CD4-positive, alpha-beta T cell treated with Interferon gamma for 1 hour (primary cell): ENCODE measurements around the gene TPSD1.
"Not testable (repeated sequence)": the region's sequence is repeated elsewhere in the genome, so short reads cannot be mapped to it uniquely, and the experiment has no call there.

Experiments used
- DNase-seq: peaks from one replicate; pipeline ENCODE4 v3.0.0-alpha.2; 2020

TPSD1 gene

GRCh38 chr16:1221628-1222552 lies 34.0 kb upstream of the TPSD1 start:
- no peak for DNase-seq

- DNase-seq: no peak
Measured at GRCh38 chr16:1222553-1223354, 33.1 kb upstream of the TPSD1 start.

DNA sequence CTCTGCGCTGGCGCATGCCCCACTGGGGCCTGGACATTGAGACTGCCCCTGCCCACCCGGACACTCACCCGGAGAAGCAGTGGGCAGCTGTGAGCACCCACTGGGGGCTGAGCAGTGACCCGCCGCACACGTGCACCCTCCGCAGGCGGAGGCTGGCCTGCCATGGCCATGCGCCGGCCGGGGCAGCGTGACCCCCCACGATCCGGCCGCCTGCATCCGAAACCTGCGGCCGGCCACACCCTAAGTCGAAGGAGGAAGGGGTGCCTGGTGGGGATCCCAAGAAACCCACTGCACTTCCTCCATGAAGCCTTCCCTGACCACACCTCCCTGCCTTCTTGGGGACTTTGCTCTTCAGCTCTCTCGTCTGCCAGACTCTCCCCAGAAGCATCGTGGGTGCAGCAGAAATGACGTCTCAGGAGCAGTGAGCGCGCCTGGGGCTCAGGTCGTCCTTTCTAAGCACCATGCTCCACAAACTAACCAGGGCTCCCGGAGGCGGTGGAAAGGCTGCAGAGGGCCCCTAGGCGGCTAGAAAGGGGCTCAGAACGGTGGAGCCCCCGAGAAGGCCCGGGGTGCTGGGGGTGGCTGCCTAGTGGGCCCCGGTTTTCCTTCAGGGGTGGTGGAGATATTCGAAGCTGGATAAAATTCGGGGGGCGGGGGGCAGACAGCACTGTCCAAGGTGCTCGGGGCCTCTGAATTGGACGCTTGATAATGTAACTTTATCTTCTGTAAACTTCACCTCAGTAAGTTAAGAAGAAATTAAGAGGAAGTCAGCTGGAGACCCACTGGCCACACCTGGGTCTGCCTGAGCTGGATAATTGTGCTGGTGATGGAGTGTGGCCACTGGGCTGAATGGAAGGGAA lies 32.3 kb upstream of the TPSD1 start:
- no peak for DNase-seq

GRCh38 chr16:1224558-1224957 lies 31.3 kb upstream of the TPSD1 start:
- no peak for DNase-seq

DNA sequence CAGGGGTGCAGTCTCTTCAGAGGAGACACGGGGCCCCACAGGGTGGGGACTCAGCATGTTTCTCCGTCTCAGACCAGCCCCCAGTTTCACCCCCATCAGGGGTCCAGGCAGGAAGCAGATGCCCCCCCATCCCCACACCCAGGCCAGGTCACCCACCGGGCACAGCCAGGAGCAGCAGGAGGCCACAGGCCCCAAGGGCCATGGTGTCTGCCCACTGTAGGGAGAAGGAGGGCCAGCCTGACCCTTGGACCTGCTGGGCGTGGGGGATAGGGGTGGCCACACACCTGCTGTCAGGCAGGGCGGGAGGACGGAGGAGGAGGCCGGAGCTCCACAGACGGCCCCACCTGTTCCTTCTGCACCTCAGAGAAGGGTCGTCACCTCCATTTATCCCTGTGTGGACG lies 30.8 kb upstream of the TPSD1 start, which contains the start of gene TPSG1:
Gene TPSG1, minus strand, starts transcription at position 218 of the 401 bp plus-strand sequence. Its CDS starts 16 bp downstream, at position 202.
- no peak for DNase-seq

DNA sequence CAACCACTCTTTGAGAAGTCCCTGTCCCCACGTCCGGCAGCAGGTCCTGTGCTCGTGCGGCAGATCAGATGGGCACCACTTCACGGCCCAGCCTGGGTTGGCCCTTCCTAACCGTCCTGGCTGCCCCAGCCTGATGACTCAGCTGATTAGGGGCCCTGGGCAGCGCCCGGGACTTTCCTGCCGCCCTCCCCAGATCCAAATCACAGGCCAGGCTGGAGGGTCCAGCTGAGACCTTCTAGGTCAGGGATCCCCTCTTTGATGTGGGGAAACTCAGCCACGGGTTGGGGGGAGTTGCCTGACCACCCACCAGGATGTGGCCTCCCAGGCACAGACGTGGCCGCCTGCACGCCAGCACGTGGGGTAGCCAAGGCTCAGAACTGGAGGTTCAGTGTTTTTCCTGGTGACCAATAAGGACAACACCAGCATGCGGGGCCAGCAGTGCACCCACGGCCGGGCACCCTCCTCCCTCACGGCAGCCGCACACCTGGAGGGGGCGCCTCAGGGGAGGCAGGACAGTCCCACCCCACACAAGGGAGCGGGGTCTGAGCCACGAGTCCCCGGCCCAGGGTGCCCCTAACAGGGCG lies 30.0 kb upstream of the TPSD1 start:
- not testable (repeated sequence) for DNase-seq

DNA sequence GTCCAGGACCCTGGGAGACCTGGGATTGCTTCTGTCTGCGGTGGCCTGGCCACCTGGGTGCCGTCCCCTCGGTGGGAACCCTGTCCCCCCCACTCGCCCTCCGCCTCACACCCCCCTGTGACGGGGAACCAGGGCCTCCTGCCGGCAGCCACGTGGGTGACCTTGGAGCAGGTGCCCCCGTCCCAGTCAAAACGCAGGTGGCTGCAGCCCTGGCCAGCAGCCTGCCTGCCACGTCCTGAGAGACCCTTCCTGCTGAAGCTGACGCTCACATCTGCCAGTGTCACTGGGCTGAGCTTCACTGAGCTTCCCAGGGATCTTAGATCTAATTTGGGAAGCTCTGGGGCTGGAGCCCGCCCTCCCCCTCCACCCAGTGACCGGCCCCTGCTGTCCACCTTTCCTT lies 29.2 kb upstream of the TPSD1 start:
- not testable (repeated sequence) for DNase-seq

DNA sequence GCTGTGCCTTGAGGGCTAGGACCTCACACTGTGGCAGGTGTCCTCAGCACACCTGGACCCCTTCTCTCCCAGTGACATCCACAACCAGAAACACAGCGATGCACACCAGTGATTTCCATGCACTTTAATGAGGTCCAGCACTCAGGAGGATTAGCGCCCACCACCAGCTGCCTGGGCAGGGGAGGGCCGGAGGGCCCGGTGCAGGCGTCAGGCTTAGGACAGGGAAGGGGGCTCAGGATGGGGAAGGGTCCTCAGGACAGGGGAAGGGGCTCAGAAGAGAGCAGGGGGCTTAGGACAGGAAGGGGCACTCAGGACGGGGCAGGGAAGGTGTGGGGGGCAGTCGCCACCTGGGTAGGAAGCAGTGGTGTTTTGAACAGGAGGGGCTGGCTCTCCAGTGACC lies 27.6 kb upstream of the TPSD1 start:
- DNase-seq: not testable (repeated sequence)

- not testable (repeated sequence) for DNase-seq
Measured at GRCh38 chr16:1229476-1229875, 26.4 kb upstream of the TPSD1 start.

- DNase-seq: not testable (repeated sequence)
Measured at GRCh38 chr16:1230084-1230470, 25.8 kb upstream of the TPSD1 start, which contains the start of gene TPSB2. Gene TPSB2, minus strand, starts transcription at chr16:1230184. Its CDS starts 233 bp downstream, at chr16:1229951.

- not testable (repeated sequence) for DNase-seq
Measured at GRCh38 chr16:1230471-1231212, 25.2 kb upstream of the TPSD1 start.

DNA sequence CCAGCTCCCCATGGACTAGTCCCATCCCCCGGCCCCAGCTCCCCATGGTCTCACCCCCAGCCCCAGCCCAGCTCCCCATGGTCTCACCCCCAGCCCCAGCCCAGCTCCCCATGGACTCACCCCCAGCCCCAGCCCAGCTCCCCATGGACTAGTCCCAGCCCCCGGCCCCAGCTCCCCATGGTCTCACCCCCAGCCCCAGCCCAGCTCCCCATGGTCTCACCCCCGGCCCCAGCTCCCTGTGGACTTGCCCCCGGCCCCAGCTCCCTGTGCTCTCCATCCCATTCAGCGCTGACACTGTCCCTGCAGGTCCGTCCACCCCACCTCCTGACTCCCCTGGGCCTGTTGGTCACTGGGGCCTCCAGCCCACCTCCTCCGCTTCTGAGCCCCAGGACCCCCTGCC lies 24.6 kb upstream of the TPSD1 start:
- not testable (repeated sequence) for DNase-seq

DNA sequence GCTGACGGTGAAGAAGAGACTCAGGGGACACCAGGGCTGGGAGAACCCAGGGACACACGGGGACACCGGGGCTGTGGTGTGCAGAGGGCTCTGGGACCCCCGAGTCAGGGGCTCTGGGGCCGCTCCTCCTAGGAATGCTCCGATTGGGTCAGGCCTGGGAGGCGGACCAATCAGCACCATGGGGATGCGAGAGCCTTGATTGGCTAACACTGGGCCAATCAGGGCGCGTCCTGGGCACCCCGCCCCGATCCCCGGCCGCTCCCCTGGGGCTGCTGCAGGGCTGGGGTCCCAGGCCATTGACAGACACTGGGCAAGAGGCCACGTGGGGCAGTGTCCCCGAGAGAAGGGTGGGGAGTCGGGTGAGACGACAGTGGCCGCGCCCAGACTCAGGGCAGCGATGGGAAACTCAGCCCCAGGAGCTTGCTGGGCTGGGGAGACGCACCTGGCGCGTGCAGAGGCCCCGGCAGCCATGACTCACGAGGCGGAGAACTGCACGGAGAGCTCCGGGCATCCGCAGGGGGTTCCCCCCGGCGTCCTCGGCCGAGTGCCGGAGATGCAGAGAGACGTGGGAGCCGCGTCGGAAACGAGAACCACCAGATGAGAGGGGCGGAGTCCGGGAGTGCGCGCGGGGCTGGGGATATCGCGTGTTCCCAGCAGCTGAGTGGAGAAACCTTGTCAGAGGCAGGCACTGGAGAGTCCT lies 23.7 kb upstream of the TPSD1 start:
- not testable (repeated sequence) for DNase-seq

DNA sequence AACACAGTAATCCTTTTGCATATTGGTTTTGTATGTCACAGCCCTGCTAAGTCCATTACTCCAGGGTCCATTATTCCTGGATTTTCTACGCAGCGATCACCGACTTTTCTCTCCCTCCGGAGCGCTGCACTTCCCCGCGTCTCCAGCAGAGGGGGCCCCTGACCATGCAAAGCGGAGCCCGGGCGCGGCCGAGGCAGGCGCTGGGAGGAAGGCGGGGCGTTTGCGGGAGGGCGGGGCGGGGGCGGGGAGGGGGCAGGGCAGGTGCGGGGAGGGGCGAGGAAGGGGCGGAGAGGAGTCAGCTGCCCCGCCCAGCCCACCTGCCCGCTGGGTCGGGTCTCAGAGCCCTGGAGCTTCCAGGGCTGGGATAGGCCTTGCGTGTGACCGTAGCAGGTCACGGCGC lies 19.2 kb upstream of the TPSD1 start:
- not testable (repeated sequence) for DNase-seq

DNA sequence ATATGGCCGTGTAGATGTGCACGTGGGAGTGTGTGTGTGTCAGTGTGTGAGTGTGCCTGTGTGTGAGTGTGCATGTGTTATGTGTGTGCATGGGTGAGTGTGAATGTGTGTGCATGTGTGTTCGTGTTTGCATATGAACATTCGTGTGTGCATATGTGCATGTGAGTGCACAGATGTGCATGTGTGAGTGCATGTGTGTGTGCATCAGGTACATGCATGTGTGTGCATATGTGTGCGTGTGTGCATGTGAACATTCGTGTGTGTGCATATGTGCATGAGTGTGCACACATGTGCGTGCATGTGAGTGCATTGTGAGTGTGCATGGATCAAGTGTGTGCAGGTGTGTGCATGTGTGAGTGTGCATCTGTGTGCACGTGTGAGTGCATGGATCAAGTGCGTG lies 17.9 kb upstream of the TPSD1 start:
- DNase-seq: no peak

DNA sequence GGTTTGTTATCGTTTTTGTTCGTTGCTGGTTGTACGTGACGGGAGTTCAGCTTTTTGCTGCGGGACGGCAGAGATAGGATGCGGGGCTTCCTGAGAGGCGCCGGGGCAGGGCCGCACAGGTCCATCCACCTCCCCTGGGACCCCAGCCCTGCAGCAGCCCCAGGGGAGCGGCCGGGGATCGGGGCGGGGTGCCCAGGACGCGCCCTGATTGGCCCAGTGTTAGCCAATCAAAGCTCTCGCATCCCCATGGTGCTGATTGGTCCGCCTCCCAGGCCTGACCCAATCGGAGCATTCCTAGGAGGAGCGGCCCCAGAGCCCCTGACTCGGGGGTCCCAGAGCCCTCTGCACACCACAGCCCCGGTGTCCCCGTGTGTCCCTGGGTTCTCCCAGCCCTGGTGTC lies 17.0 kb upstream of the TPSD1 start:
- not testable (repeated sequence) for DNase-seq

DNA sequence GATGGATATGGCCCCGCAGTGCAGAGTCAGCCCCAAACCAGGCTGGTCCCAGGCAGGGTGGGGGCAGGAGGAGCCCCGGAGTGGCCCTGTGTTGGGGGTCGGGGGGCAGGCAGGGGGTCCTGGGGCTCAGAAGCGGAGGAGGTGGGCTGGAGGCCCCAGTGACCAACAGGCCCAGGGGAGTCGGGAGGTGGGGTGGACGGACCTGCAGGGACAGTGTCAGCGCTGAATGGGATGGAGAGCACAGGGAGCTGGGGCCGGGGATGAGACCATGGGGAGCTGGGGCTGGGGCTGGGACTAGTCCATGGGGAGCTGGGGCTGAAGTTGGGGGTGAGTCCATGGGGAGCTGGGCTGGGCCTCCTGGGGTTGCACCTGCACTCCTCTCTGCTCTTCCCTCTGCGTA lies 16.3 kb upstream of the TPSD1 start:
- DNase-seq: not testable (repeated sequence)

GRCh38 chr16:1240436-1240835 lies 15.4 kb upstream of the TPSD1 start, which contains the start of gene TPSAB1:
Gene TPSAB1, plus strand, starts transcription at chr16:1240705. Its CDS starts 234 bp downstream, at chr16:1240939.
- not testable (repeated sequence) for DNase-seq

DNA sequence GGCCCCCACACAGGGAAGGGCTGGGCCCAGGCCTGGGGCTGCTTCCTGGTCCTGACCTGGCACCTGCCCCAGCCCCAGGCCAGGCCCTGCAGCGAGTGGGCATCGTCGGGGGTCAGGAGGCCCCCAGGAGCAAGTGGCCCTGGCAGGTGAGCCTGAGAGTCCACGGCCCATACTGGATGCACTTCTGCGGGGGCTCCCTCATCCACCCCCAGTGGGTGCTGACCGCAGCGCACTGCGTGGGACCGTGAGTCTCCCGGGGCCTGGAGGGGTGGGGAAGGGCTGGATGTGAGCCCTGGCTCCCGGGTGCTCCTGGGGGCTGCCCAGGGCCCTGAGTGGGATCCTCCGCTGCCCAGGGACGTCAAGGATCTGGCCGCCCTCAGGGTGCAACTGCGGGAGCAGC lies 14.8 kb upstream of the TPSD1 start:
- DNase-seq: not testable (repeated sequence)

DNA sequence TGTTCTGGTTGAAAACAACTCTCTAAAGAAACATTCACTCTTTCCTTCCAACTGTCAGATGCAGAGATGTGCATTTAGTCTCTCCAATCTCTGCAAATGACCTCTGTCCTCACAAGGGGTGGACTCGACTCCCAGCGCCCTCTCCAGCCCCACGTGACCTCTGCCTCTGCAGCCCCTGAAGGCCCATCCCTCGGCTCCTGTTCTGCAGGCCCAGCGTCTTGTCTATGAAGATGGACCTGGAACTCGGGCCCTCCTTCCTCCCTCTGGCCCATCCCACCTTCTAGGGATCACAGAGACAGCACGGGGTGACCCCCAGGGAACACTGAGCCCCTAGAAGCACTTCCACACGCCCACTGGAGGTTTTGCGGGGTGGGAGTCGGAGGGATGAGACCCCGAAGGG lies 12.5 kb upstream of the TPSD1 start:
- DNase-seq: not testable (repeated sequence)
